GM12874 (cell line): ENCODE data around the gene ACHE.

Experiments
- TF ChIP-seq, protein P1 (sequence below): IDR thresholded peaks from 2 replicates; pipeline ENCODE4 v1.5.1; 2011; ENCODE audit warnings: low read depth, mild to moderate bottlenecking, control low read depth, low read length, moderate library complexity; ENCODE audit not compliant: insufficient read depth

The ACHE gene

DNA sequence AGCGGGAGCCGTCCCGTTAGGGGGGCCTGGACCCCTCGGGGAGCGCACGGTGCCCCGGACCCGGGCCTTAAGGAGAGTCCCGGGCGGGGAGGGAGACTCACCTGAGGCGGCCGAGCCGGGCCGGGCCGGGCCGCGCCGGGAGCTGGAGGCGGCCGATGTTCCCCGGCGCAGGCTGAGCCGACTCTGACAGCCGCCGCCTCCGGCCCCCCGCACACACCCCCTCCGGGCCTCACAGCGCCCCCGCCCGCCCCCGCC, at the start of gene ACHE:
Gene ACHE, minus strand, starts transcription at position 188 of the 255 bp plus-strand sequence. CDS start 1,656 bp downstream, outside the sequence.
- TF ChIP-seq, protein P1, sequence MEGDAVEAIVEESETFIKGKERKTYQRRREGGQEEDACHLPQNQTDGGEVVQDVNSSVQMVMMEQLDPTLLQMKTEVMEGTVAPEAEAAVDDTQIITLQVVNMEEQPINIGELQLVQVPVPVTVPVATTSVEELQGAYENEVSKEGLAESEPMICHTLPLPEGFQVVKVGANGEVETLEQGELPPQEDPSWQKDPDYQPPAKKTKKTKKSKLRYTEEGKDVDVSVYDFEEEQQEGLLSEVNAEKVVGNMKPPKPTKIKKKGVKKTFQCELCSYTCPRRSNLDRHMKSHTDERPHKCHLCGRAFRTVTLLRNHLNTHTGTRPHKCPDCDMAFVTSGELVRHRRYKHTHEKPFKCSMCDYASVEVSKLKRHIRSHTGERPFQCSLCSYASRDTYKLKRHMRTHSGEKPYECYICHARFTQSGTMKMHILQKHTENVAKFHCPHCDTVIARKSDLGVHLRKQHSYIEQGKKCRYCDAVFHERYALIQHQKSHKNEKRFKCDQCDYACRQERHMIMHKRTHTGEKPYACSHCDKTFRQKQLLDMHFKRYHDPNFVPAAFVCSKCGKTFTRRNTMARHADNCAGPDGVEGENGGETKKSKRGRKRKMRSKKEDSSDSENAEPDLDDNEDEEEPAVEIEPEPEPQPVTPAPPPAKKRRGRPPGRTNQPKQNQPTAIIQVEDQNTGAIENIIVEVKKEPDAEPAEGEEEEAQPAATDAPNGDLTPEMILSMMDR: no peak

DNA sequence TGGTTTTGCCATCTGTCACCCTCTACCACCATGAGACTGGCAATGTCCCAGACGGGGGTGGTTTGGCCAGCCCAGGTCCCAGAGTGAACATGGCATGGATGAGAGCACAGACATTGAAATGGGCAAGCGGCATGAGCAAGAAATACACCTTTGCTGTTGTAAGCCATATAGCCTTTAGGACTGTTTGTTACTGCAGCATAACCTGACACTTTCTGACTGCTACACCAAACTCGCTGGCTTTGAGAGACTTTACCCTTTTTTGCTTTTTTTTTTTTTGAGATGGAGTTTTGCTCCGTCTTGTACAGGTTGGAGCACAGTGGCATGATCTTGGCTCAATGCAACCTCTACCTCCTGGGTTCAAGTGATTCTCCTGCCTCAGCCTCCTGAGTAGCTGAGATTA, 48.5 kb upstream of the ACHE start:
- TF ChIP-seq, protein P1: no peak

DNA sequence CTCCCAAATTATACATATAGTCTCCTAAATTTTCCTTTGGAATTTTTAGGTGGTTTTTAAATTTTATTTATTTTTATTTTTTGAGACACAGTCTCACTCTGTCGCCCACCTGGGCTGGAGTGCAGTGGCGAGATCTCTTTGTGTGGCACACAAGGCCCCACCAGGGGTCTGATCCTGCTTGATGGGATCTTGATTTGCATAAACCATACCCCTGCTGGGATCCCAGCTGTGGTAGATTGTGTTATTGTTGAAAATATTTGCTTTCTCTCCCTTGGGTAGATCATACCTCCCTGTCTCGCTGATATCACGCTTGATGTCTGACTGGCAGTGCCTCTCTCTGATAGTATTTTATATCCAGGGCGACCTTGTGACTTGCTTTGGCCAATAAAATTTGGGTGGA, 48.0 kb upstream of the ACHE start:
- TF ChIP-seq, protein P1: no peak

DNA sequence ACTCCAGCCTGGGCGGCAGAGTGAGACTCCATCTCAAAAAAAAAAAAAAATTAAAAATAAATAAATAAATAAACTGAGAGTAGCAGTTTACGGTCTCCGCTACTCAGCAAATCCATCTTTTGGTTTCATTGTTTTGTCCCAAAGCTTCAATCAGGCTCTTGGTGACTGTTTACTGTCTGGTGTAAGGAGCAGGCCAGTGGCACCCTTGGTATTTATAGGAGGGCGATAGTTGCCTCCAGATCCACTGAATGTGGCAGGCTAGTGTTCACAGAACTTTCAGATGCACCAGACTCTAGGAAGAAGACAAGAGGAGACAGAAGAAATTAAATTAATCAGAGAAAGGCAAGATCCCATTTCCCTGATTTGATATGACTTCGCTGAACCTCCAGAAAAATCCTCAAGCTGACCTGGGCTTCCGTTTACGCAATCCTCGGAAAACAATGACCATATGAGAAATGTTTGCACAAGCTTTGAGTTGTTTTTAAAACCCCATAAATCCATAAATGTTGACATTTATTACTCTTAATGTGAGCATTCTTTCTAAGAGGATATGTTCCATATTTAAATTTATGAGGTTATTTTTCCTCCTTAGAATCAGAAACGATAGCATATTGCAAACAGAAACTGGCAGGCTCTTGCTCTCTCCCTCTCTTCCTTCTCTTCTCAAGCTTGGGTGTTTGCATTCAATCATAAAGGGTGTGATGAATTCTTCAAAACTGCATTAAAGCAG, 46.5 kb upstream of the ACHE start:
- TF ChIP-seq, protein P1: no peak

DNA sequence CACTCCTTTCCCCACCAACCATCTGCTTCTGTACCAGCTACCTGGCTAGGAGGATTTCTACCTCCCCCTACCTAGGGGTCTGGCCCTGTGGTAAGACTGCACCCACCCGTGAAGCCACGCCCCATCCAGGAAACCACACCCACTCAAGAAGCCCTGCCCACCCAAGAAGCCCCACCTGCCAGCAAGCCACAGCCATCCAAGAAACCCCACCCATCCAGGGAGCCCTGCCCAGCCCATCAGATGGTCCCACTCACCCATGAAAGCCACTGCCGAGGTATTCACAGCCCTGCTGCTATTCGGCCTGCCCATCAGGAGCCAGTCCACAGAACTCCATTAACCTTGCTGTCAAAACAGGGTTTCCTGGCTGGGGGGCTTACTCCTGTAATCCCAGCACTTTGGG, 38.0 kb upstream of the ACHE start:
- TF ChIP-seq, protein P1: no peak

DNA sequence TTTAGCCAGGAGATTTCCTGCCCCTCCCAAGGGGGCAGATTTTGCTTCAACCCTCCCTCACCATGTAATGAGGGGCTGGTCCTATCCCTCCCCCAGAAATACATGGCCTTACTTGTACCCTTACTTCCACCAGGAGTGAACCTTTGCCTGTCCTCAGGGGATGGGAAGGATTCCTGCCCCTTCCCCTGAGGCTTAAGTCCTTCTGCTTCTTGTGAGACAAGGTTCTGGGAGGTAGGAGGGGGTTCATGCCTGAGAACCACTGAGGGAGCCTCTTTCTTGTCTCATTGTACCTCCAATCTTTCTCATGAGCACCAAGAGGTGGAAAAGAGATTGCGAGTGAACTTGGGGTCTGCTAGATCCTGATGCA, 34.1 kb upstream of the ACHE start:
- TF ChIP-seq, protein P1: no peak

DNA sequence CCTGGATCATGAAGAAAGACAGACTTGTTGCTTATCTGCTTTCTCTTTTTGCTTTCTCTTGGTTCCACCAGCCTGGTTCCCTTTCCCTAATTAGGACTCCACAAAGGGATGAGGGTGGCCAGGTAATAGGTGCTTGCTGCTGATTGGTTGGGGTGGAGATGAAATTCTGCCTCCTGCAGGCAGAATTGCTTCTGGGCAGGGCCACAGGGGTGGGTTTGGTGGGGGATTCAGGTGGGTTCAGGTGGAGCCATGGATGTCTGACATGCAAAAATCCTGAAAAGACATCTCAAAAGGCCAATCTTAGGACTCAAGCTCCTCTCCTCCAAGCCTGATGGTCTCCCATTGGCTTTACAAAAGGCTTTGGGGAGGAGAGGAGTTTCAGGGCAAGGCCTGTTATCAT, 25.4 kb upstream of the ACHE start:
- TF ChIP-seq, protein P1: no peak
